Central memory CD8-positive, alpha-beta T cell (primary cell): ENCODE results near the gene RAB8B.
"Not testable (repeated sequence)": the region's sequence is repeated elsewhere in the genome, so short reads cannot be mapped to it uniquely, and the experiment has no call there.

ENCODE experiments used
- ATAC-seq: fragments of 150-1000 bp; cut with Tn5 transposase; replicated peaks from 2 replicates; pipeline ENCODE4 v1.10.0; 2022; ENCODE audit warnings: mild to moderate bottlenecking, moderate FRiP score, moderate number of reproducible peaks; ENCODE audit not compliant: poor library complexity, severe bottlenecking; ENCODE audit errors: extremely low read depth
- DNase-seq, 2 donors: peaks; one replicate each; pipeline ENCODE4 v3.0.0; 2021; ENCODE audit warnings: low spot score in 2 of 2
- H3K27ac Mint-ChIP-seq: one replicate; pipeline ENCODE4 v1.8.0; 2022; ENCODE audit warnings: low read depth, mild to moderate bottlenecking, moderate library complexity, mixed read lengths
- H3K27me3 Mint-ChIP-seq: one replicate; pipeline ENCODE4 v1.8.0; 2022; ENCODE audit warnings: mixed read lengths
- H3K36me3 Mint-ChIP-seq: one replicate; pipeline ENCODE4 v1.8.0; 2022; ENCODE audit warnings: mild to moderate bottlenecking, moderate library complexity, mixed read lengths; ENCODE audit not compliant: insufficient read depth
- H3K4me1 Mint-ChIP-seq: one replicate; pipeline ENCODE4 v1.8.0; 2022; ENCODE audit warnings: mixed read lengths
- H3K4me3 Mint-ChIP-seq: one replicate; pipeline ENCODE4 v1.8.0; 2022; ENCODE audit warnings: mild to moderate bottlenecking, moderate library complexity, mixed read lengths
- H3K9me3 Mint-ChIP-seq: one replicate; pipeline ENCODE4 v1.8.0; 2022; ENCODE audit warnings: mixed read lengths

The RAB8B gene

DNA sequence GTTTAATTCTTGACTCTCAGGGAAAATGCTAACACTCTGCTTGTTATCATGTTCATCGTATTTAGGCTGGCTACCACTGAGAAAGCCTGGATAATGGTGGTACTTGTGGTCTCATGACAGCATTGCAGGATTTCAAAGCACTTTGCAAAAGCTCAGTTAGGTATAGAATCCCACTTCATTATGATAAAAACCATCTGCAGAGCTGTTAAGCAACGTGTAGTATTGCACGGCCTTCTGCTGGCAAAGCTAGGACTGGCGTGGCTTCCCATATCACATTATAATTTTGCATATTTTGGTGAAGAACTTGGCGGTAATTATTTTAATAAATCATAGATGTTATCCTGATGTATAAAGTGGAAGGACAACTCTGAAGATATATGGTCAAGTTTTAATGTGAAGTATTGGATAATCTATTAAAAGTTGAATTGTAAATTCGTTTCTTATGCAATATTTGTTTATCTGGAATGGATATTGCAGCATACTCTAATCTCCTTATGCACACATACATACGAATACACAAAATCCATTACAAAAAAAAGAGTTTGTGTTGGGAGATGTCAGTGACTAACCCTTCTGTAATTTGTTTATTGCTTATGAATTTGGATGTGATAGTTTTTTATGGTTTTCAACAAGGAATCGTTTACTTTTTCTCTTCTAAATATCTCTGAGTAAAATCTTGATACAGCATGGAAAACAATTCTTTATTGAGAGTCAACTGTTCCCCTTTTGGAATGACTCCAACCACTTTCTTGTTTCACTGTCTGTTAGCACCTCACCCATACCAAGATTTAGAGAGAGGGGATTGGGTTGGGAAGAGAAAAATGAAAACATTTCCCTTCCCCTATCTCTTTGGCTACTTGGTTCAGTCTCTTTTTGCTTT is 9.2 kb downstream of the RAB8B start:
- Mint-ChIP-seq H3K4me1 (peaks cover 84% of the 10 kb centered on the region), H3K4me3 (no peak overlapping the region), H3K36me3 (peaks cover 24% of the 10 kb centered on the region), H3K27ac (no peak overlapping the region), H3K27me3 (no peaks in the 10 kb centered on the region), H3K9me3 (no peaks in the 10 kb centered on the region)
- no peak for ATAC-seq
- DNase-seq: no peak

DNA sequence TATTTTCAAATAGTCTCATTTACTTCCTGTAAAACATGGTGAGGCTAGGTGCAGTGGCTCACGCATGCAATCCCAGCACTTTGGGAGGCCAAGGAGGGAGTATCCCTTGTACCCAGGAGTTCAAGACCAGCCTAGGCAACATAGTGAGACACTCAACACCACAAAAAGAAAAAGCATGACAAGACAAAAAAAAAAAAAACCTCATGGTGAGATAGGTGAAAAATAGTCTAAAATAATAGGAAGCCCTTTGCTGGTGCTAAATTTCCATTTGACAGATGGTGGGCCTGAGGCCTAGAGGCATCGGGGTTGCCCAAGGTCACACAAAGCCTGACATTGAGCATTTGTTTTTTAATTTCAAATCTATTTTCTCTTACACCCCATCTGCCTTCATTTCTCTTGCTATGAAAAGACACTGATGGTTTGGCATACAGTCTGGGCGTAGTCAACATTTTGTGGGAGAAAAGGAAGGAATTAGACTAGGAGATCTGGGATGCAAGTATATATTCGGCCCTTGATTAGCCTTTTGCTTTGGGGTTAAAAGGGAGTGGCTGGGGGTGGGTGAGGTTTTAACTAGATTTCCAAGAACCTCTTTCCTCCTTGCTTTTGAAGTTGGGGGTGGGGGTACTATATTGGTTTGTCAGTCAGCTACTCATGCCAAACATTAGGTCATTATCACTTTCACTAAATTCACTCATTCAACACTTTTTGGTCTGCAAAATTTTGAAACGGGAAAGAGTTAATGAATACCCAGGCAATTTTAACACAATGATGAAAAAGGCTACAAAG is 11.3 kb downstream of the RAB8B start:
- Mint-ChIP-seq H3K4me3 (peak overlapping the region; percentile 46), H3K27ac (peak overlapping the region; percentile 22), H3K4me1 (peaks cover 79% of the 10 kb centered on the region), H3K36me3 (peaks cover 26% of the 10 kb centered on the region), H3K9me3 (no peaks in the 10 kb centered on the region), H3K27me3 (no peaks in the 10 kb centered on the region)
- DNase-seq: no peak
- no peak for ATAC-seq

- Mint-ChIP-seq H3K4me3 (no peak overlapping the region), H3K27ac (no peak overlapping the region)
Measured at GRCh38 chr15:63202861-63203260, 13.5 kb downstream of the RAB8B start.

GRCh38 chr15:63203451-63204090 is 14.2 kb downstream of the RAB8B start:
- peak overlapping the region; percentile 52 for H3K4me3 Mint-ChIP-seq
- H3K27me3 Mint-ChIP-seq: no peaks in the 10 kb centered on the region
- peaks cover 81% of the 10 kb centered on the region for H3K4me1 Mint-ChIP-seq
- peaks cover 29% of the 10 kb centered on the region for H3K36me3 Mint-ChIP-seq
- H3K27ac Mint-ChIP-seq: peak overlapping the region; percentile 64
- ATAC-seq (peak; percentile 98), DNase-seq (peak in 1 of 2 donors; percentile 57)
- no peaks in the 10 kb centered on the region for H3K9me3 Mint-ChIP-seq

More at GRCh38 chr15:63202861-63203260, 13.5 kb downstream of the RAB8B start:
- no peak for DNase-seq
- H3K4me1 Mint-ChIP-seq: peaks cover 81% of the 10 kb centered on the region
- no peak for ATAC-seq
- no peaks in the 10 kb centered on the region for H3K9me3 Mint-ChIP-seq
- H3K27me3 Mint-ChIP-seq: no peaks in the 10 kb centered on the region
- peaks cover 26% of the 10 kb centered on the region for H3K36me3 Mint-ChIP-seq

DNA sequence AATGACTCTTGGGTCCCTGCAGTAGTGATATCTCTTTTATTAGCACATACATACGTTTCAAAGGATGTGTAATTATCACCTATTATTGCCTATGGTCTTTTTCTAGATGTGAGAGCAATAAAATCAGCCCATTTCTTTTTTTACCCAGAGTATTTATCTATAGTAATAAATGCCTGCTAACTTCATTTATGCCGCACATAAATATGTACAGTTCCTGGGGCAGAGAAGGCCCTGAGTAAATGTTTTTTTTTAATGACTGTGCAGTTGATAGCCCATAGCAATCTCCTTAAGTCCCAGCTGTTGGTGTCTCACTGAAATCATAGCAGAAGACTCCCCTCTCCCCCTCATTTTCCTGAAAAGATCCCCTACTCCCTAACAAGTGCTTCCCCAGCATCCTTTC is 16.7 kb downstream of the RAB8B start:
- H3K36me3 Mint-ChIP-seq: peaks cover 29% of the 10 kb centered on the region

GRCh38 chr15:63208824-63209223 is 19.4 kb downstream of the RAB8B start:
- not testable (repeated sequence) for H3K27ac Mint-ChIP-seq, DNase-seq, H3K9me3 Mint-ChIP-seq, ATAC-seq, H3K4me3 Mint-ChIP-seq, H3K27me3 Mint-ChIP-seq
- H3K36me3 Mint-ChIP-seq: peaks cover 31% of the 10 kb centered on the region
- H3K4me1 Mint-ChIP-seq: peaks cover 81% of the 10 kb centered on the region

More for the DNA sequence above, 16.7 kb downstream of the RAB8B start:
- Mint-ChIP-seq H3K4me3 (no peak overlapping the region), H3K9me3 (no peaks in the 10 kb centered on the region), H3K4me1 (peaks cover 75% of the 10 kb centered on the region), H3K27ac (peak overlapping the region; percentile 1), H3K27me3 (no peaks in the 10 kb centered on the region)
- DNase-seq (no peak), ATAC-seq (no peak)

DNA sequence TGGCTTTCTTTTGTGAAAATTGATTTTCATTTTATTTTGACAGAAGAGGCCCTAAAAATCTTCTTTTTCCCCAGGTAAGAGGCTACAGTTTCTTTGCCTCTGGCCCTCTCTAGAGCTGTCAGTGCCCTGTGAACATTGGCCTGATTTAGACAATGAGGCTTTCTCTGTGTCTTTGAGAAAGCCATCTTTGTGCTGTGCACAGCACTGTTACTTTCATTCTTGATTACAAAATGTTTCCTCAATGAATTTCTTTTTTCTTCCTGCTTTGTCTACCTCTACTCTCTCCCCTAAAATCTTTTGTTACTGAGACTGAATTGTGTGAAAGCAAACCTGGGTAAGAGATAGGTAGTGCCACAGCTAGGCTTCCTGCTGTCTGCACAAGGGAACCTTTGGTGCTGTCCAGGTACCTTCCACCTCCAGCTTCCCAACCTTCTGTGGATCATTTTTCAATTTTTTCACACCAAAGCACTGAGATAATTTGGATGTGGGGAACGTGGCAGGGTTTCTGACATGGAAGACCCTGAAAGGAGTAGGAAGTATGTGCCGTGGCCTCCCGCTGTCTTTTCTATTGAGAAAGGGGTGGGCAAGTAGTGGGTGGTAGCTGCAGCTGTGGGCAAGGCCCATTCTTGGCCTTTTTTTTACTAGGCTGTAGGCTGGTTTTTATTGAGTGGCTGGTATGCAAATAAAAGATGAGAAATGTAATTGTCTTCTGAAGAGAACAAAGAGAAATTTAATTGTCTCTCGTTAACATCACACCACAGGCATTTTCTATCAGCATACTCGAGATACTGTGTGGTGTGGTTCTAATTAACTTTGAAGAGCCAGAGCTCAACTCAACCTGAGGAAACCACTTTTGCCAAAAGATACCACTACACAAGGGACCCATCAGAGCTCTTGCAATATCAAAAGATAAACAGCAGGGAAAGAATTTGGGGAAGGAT is 21.0 kb downstream of the RAB8B start:
- Mint-ChIP-seq H3K36me3 (peaks cover 33% of the 10 kb centered on the region), H3K9me3 (no peaks in the 10 kb centered on the region), H3K27me3 (no peaks in the 10 kb centered on the region), H3K4me1 (peaks cover 89% of the 10 kb centered on the region), H3K27ac (peak overlapping the region; percentile 76), H3K4me3 (peak overlapping the region; percentile 77)
- peak; percentile 44 for ATAC-seq
- no peak for DNase-seq

DNA sequence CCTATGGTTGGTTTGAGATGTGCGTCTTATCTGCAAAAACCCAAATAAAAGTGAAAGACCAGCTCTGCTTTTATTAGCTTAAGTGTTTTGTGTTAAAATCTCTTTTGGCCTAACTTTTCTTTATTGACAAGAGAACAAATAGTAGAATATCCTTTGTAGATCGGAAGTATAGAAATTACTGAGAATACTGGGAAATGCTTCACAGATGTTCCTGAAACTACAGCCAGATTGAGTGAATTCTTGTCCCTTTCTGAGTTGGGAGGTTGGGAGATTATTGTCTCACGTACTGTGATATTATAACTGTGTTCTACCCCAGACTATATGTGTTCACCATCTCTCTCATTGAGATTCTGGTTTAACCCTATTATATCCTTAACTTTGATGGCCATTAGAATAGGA is 21.7 kb downstream of the RAB8B start:
- Mint-ChIP-seq H3K27ac (peak overlapping the region; percentile 76), H3K27me3 (no peaks in the 10 kb centered on the region), H3K4me3 (peak overlapping the region; percentile 77), H3K9me3 (no peaks in the 10 kb centered on the region), H3K36me3 (peaks cover 37% of the 10 kb centered on the region), H3K4me1 (peaks cover 85% of the 10 kb centered on the region)
- ATAC-seq (no peak), DNase-seq (no peak)

GRCh38 chr15:63211549-63211948 is 22.1 kb downstream of the RAB8B start:
- Mint-ChIP-seq H3K4me1 (peaks cover 80% of the 10 kb centered on the region), H3K36me3 (peaks cover 37% of the 10 kb centered on the region), H3K9me3 (no peaks in the 10 kb centered on the region), H3K27me3 (no peaks in the 10 kb centered on the region), H3K4me3 (peak overlapping the region; percentile 77), H3K27ac (peak overlapping the region; percentile 91)
- DNase-seq (no peak), ATAC-seq (no peak)

DNA sequence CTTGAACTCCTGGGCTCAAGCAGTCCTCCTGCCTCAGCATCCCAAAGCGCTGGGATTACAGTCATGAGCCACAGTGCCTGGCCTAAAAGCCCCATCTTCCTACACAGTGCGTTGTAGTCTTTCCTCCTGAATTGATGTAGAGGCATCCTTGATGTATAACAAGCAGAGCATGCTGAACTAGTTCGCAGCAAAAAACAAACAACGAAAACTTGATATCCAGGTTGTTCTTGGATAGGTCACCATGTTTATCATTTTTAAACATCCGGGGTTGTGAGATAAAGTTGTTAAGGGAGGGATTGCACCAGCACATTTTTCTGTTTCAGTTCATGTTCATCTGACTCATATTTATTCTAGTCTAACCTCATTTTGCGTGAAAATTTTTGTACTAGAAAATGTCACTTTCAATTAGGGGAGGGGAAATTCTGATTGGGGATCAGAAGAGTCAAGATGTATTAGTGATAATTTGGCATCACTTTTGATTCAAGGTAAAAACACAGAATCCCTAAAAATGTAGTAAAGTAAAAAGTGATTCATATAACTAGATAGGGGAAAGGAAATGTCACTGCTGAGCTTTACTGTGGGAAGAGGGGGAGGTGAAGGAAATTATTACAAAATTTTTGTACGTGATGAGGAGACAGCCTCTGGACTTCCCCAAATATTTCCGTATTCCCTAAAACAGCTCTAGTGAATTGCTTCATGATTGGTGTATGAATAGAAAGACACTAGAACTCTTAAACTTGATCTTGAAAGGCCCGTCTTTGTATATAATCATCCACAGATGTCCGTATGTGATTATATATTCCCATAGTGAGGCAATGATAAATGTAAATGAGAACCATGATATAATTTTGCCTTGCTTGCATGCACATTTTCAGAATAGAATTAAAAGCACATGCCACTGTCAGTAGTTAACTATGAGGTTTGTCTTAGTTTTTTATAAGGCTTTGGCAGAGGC is 22.9 kb downstream of the RAB8B start:
- Mint-ChIP-seq H3K27ac (peak overlapping the region; percentile 91), H3K4me3 (peak overlapping the region; percentile 77), H3K27me3 (no peaks in the 10 kb centered on the region), H3K9me3 (no peaks in the 10 kb centered on the region), H3K4me1 (peaks cover 73% of the 10 kb centered on the region), H3K36me3 (peaks cover 34% of the 10 kb centered on the region)
- DNase-seq (no peak), ATAC-seq (no peak)
